WTC11 (cell line): ENCODE measurements around the gene SYTL1.

Experiments used
- CTCF ChIP-seq: fragments of 200-600 bp; IDR thresholded peaks from 2 replicates; pipeline ENCODE4 v1.8.0; 2022; ENCODE audit warnings: antibody characterized with exemption
- JUN ChIP-seq: sonication (generic); formaldehyde crosslinking; IDR thresholded peaks from 2 replicates; pipeline ENCODE4 v1.8.0; 2023; ENCODE audit warnings: mild to moderate bottlenecking, missing genetic modification reagents
- PRDM15 ChIP-seq: sonication (generic); formaldehyde crosslinking; IDR thresholded peaks from 2 replicates; pipeline ENCODE4 v1.8.0; 2022; ENCODE audit warnings: missing genetic modification reagents
- ZNF416 ChIP-seq: fragments of 250-450 bp; sonication (Bioruptor Pico); IDR thresholded peaks from 2 replicates; pipeline ENCODE4 v1.9.0; 2021; ENCODE audit warnings: mild to moderate bottlenecking, inconsistent platforms
- TF ChIP-seq, protein P1 (sequence below): sonication (generic); formaldehyde crosslinking; IDR thresholded peaks from 2 replicates; pipeline ENCODE4 v1.8.1; 2022; ENCODE audit warnings: low read depth, mild to moderate bottlenecking, moderate library complexity, missing genetic modification reagents, borderline replicate concordance
- TF ChIP-seq, protein P2 (sequence below): sonication (generic); formaldehyde crosslinking; IDR thresholded peaks from 2 replicates; pipeline ENCODE4 v1.8.1; 2023; ENCODE audit warnings: mild to moderate bottlenecking, missing genetic modification reagents
- TF ChIP-seq, protein P3 (sequence below): sonication (generic); formaldehyde crosslinking; IDR thresholded peaks from 2 replicates; pipeline ENCODE4 v1.8.0; 2023; ENCODE audit warnings: missing genetic modification reagents, mild to moderate bottlenecking, borderline replicate concordance

DNA sequence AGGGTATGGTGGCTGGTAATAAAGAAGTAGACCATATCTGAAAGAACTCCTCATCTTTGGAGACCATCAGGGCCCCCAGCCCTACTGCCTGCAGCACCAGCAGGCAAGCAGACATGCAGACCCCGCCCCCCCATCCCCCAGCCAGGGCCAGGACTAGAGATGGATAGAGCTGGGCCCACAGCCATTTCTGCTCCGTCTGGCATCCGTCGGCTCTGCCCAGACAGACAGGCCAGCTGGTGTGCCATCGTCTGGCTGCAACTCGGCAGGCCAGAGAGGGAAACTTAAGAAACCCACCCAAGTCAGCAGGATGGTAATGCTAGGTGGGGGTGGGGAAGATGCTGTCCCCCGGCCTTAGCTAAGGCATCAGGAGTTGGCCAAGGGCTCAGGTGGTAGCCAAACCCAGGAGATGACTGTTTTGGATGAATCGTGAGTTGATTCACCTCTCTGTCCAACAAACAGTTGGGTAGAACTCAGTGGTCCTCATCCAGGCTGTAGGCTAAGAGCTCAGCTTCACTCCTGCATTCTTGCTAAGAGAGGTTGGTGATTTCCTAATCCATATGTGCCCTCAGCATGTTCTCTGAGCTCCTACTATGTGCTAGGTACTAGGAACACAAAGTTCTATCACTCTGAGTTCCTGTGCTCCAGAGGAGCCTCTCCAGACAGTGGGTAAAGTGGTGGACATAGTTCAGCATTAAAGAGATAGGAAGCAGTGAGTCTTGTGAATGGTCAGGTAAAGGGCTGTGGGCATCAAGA, 43.0 kb upstream of the SYTL1 start:
- TF ChIP-seq, protein P1, sequence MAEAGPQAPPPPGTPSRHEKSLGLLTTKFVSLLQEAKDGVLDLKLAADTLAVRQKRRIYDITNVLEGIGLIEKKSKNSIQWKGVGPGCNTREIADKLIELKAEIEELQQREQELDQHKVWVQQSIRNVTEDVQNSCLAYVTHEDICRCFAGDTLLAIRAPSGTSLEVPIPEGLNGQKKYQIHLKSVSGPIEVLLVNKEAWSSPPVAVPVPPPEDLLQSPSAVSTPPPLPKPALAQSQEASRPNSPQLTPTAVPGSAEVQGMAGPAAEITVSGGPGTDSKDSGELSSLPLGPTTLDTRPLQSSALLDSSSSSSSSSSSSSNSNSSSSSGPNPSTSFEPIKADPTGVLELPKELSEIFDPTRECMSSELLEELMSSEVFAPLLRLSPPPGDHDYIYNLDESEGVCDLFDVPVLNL: no peak
- TF ChIP-seq PRDM15 (CRISPR knock-in tag) (no peak), JUN (CRISPR knock-in tag) (no peak), CTCF (no peak), ZNF416 (CRISPR knock-in tag) (no peak)
- TF ChIP-seq, protein P2, sequence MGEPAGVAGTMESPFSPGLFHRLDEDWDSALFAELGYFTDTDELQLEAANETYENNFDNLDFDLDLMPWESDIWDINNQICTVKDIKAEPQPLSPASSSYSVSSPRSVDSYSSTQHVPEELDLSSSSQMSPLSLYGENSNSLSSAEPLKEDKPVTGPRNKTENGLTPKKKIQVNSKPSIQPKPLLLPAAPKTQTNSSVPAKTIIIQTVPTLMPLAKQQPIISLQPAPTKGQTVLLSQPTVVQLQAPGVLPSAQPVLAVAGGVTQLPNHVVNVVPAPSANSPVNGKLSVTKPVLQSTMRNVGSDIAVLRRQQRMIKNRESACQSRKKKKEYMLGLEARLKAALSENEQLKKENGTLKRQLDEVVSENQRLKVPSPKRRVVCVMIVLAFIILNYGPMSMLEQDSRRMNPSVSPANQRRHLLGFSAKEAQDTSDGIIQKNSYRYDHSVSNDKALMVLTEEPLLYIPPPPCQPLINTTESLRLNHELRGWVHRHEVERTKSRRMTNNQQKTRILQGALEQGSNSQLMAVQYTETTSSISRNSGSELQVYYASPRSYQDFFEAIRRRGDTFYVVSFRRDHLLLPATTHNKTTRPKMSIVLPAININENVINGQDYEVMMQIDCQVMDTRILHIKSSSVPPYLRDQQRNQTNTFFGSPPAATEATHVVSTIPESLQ (CRISPR knock-in tag): no peak
- TF ChIP-seq, protein P3, sequence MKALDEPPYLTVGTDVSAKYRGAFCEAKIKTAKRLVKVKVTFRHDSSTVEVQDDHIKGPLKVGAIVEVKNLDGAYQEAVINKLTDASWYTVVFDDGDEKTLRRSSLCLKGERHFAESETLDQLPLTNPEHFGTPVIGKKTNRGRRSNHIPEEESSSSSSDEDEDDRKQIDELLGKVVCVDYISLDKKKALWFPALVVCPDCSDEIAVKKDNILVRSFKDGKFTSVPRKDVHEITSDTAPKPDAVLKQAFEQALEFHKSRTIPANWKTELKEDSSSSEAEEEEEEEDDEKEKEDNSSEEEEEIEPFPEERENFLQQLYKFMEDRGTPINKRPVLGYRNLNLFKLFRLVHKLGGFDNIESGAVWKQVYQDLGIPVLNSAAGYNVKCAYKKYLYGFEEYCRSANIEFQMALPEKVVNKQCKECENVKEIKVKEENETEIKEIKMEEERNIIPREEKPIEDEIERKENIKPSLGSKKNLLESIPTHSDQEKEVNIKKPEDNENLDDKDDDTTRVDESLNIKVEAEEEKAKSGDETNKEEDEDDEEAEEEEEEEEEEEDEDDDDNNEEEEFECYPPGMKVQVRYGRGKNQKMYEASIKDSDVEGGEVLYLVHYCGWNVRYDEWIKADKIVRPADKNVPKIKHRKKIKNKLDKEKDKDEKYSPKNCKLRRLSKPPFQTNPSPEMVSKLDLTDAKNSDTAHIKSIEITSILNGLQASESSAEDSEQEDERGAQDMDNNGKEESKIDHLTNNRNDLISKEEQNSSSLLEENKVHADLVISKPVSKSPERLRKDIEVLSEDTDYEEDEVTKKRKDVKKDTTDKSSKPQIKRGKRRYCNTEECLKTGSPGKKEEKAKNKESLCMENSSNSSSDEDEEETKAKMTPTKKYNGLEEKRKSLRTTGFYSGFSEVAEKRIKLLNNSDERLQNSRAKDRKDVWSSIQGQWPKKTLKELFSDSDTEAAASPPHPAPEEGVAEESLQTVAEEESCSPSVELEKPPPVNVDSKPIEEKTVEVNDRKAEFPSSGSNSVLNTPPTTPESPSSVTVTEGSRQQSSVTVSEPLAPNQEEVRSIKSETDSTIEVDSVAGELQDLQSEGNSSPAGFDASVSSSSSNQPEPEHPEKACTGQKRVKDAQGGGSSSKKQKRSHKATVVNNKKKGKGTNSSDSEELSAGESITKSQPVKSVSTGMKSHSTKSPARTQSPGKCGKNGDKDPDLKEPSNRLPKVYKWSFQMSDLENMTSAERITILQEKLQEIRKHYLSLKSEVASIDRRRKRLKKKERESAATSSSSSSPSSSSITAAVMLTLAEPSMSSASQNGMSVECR: no peak
